HG03025 (cell line): ENCODE data around the gene AKNA.

Experiments
- ATAC-seq: cut with Tn5 transposase; IDR thresholded peaks from one replicate; pipeline ENCODE4 v1.9.1; 2021; ENCODE audit warnings: mild to moderate bottlenecking, moderate library complexity; ENCODE audit not compliant: unreplicated experiment, low FRiP score

The AKNA gene

GRCh38 chr9:114311571-114312512 lies 75.9 kb downstream of the AKNA start:
- ATAC-seq, result no peak

GRCh38 chr9:114310471-114311450 lies 77.0 kb downstream of the AKNA start:
- no peak for ATAC-seq

GRCh38 chr9:114309096-114309495 lies 78.7 kb downstream of the AKNA start:
- no peak for ATAC-seq

GRCh38 chr9:114308361-114308950 lies 79.3 kb downstream of the AKNA start:
- no peak for ATAC-seq

GRCh38 chr9:114307899-114308267 lies 79.9 kb downstream of the AKNA start:
- ATAC-seq, result no peak

GRCh38 chr9:114304416-114305188 lies 83.2 kb downstream of the AKNA start:
- ATAC-seq, result no peak

- no peak for ATAC-seq
Observed at GRCh38 chr9:114303977-114304376, 83.8 kb downstream of the AKNA start.

- ATAC-seq, result no peak
Observed at GRCh38 chr9:114303571-114303970, 84.2 kb downstream of the AKNA start.

- no peak for ATAC-seq
Observed at GRCh38 chr9:114302727-114303126, 85.1 kb downstream of the AKNA start.

GRCh38 chr9:114301798-114302565 lies 85.8 kb downstream of the AKNA start:
- ATAC-seq, result no peak

GRCh38 chr9:114300846-114301797 lies 86.7 kb downstream of the AKNA start:
- ATAC-seq, result no peak

- ATAC-seq, result no peak
Observed at GRCh38 chr9:114300153-114300845, 87.5 kb downstream of the AKNA start.

GRCh38 chr9:114299286-114300152 lies 88.3 kb downstream of the AKNA start:
- no peak for ATAC-seq

- no peak for ATAC-seq
Observed at GRCh38 chr9:114296338-114296737, 91.4 kb downstream of the AKNA start.

- ATAC-seq, result no peak
Observed at GRCh38 chr9:114294664-114295063, 93.1 kb downstream of the AKNA start.

GRCh38 chr9:114291886-114292590 lies 95.7 kb downstream of the AKNA start:
- ATAC-seq, result no peak
